Glutamatergic neuron (in vitro differentiated cells): Measurements from ENCODE around the gene CHST8. TPM values are rescaled to one million over a fixed set of nuclear protein-coding genes. Genes with fewer than 3 reads are reported as not detected.

Source experiments
- DNase-seq: peaks from one replicate; pipeline ENCODE4 v3.0.0; 2022
- H3K27ac Mint-ChIP-seq: one replicate; pipeline ENCODE4 v1.8.0; 2020; ENCODE audit warnings: mild to moderate bottlenecking, mixed read lengths, inconsistent platforms; ENCODE audit not compliant: unreplicated experiment
- H3K27me3 Mint-ChIP-seq: one replicate; pipeline ENCODE4 v1.8.0; 2020; ENCODE audit warnings: mild to moderate bottlenecking, moderate library complexity, mixed read lengths, inconsistent platforms; ENCODE audit not compliant: unreplicated experiment
- H3K36me3 Mint-ChIP-seq: one replicate; pipeline ENCODE4 v1.8.0; 2020; ENCODE audit warnings: mild to moderate bottlenecking, mixed read lengths, inconsistent platforms; ENCODE audit not compliant: unreplicated experiment
- H3K4me1 Mint-ChIP-seq: one replicate; pipeline ENCODE4 v1.8.0; 2020; ENCODE audit warnings: mild to moderate bottlenecking, low read depth, mixed read lengths, inconsistent platforms; ENCODE audit not compliant: unreplicated experiment
- H3K4me3 Mint-ChIP-seq: one replicate; pipeline ENCODE4 v1.8.0; 2020; ENCODE audit warnings: mild to moderate bottlenecking, mixed read lengths, inconsistent platforms; ENCODE audit not compliant: unreplicated experiment
- H3K9me3 Mint-ChIP-seq: one replicate; pipeline ENCODE4 v1.8.0; 2020; ENCODE audit warnings: mild to moderate bottlenecking, moderate library complexity, mixed read lengths, inconsistent platforms; ENCODE audit not compliant: unreplicated experiment
- CTCF ChIP-seq: fragments of 200-600 bp; sonication (generic); IDR thresholded peaks from one replicate; pipeline ENCODE4 v1.5.0; 2021; ENCODE audit not compliant: partially characterized antibody, unreplicated experiment
- total RNA-seq: library from RNA; stranded (reverse); fragmentation: NEBNext Ultra II Directional; extraction: Animal tissue kit (Norgen Biotek cat#: 25700); gene quantifications from one replicate; pipeline ENCODE4 v1.2.1, GENCODE V29; 2021; ENCODE audit not compliant: unreplicated experiment

The CHST8 gene
- total RNA-seq, 1 donor from 2014 or later: 235 TPM

- no peak for DNase-seq
- no peak for TF ChIP-seq CTCF
- Mint-ChIP-seq H3K4me1 (peaks cover 3% of the 10 kb centered on the region), H3K9me3 (no peaks in the 10 kb centered on the region), H3K27me3 (peaks cover 2% of the 10 kb centered on the region), H3K4me3 (no peak overlapping the region), H3K36me3 (no peaks in the 10 kb centered on the region), H3K27ac (no peak overlapping the region)
These were observed 200.1 kb downstream of the CHST8 start for GRCh38 chr19:33821871-33822270.

Other genes starting within 250 kb of the CHST8 start
- gene CEBPG, start 248.2 kb upstream of the CHST8 start, total RNA-seq: 75.1 TPM
- gene PEPD, start 100.2 kb upstream of the CHST8 start, total RNA-seq: 93.3 TPM
- gene KCTD15, start 174.9 kb downstream of the CHST8 start, total RNA-seq: 53.4 TPM